ENCODE measurements around the gene ADK.

- TF ChIP-seq, protein P1, sequence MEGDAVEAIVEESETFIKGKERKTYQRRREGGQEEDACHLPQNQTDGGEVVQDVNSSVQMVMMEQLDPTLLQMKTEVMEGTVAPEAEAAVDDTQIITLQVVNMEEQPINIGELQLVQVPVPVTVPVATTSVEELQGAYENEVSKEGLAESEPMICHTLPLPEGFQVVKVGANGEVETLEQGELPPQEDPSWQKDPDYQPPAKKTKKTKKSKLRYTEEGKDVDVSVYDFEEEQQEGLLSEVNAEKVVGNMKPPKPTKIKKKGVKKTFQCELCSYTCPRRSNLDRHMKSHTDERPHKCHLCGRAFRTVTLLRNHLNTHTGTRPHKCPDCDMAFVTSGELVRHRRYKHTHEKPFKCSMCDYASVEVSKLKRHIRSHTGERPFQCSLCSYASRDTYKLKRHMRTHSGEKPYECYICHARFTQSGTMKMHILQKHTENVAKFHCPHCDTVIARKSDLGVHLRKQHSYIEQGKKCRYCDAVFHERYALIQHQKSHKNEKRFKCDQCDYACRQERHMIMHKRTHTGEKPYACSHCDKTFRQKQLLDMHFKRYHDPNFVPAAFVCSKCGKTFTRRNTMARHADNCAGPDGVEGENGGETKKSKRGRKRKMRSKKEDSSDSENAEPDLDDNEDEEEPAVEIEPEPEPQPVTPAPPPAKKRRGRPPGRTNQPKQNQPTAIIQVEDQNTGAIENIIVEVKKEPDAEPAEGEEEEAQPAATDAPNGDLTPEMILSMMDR (IDR thresholded peaks at IDR 0.05): no peak
- TF ChIP-seq POLR2A (IDR thresholded peaks at IDR 0.05): no peak
Measured at GRCh38 chr10:74223755-74224529, 72.9 kb downstream of the ADK start.

Measured in heart left ventricle (tissue), 13 donors.